WTC11 (cell line): ENCODE data around the gene CHKA. TPM values are rescaled to one million over a fixed set of nuclear protein-coding genes. Genes with fewer than 3 reads are reported as not detected.

Source experiments
- ATAC-seq: fragments of 200-7000 bp; cut with Tn5 transposase; 2 replicates; pipeline ENCODE4 v1.10.0; 2021; ENCODE audit warnings: mild to moderate bottlenecking, moderate library complexity
- CTCF ChIA-PET: fragments of 300-600 bp; sonication (Branson Sonifier 250); formaldehyde crosslinking; loops from one replicate; lab custom pipeline; 2021; ENCODE audit warnings: antibody characterized with exemption; lab: Charles Lee
- POLR2A ChIA-PET: fragments of 350-600 bp; sonication (Branson Sonifier 250); formaldehyde crosslinking; loops from one replicate; lab custom pipeline; 2021; ENCODE audit warnings: antibody characterized with exemption; lab: Charles Lee
- DNase-seq: peaks from one replicate; pipeline ENCODE4 v3.0.0; 2021; ENCODE audit warnings: low spot score
- H3K27ac Mint-ChIP-seq: 2 replicates; pipeline ENCODE4 v1.8.0; 2021; ENCODE audit warnings: mixed read lengths
- H3K27me3 Mint-ChIP-seq: 2 replicates; pipeline ENCODE4 v1.8.0; 2021; ENCODE audit warnings: low read depth, mild to moderate bottlenecking, moderate library complexity, mixed read lengths
- H3K36me3 Mint-ChIP-seq: 2 replicates; pipeline ENCODE4 v1.8.0; 2021; ENCODE audit warnings: mixed read lengths
- H3K4me1 Mint-ChIP-seq: 2 replicates; pipeline ENCODE4 v1.8.0; 2022; ENCODE audit warnings: mixed read lengths
- H3K4me3 Mint-ChIP-seq: 2 replicates; pipeline ENCODE4 v1.8.0; 2021; ENCODE audit warnings: mild to moderate bottlenecking, moderate library complexity, mixed read lengths
- H3K9me3 Mint-ChIP-seq: 2 replicates; pipeline ENCODE4 v1.8.0; 2021; ENCODE audit warnings: mixed read lengths
- CREB1 ChIP-seq: sonication (generic); formaldehyde crosslinking; IDR thresholded peaks from 2 replicates; pipeline ENCODE4 v1.8.0; 2023; ENCODE audit warnings: mild to moderate bottlenecking, missing genetic modification reagents
- CTCF ChIP-seq: fragments of 200-600 bp; IDR thresholded peaks from 2 replicates; pipeline ENCODE4 v1.8.0; 2022; ENCODE audit warnings: antibody characterized with exemption
- E2F5 ChIP-seq: sonication (generic); formaldehyde crosslinking; IDR thresholded peaks from 2 replicates; pipeline ENCODE4 v1.8.1; 2022; ENCODE audit warnings: mild to moderate bottlenecking, moderate library complexity, missing genetic modification reagents
- ETV6 ChIP-seq: sonication (generic); formaldehyde crosslinking; IDR thresholded peaks from 2 replicates; pipeline ENCODE4 v1.8.1; 2022; ENCODE audit warnings: mild to moderate bottlenecking, missing genetic modification reagents
- FOXJ3 ChIP-seq: sonication (generic); formaldehyde crosslinking; IDR thresholded peaks from 2 replicates; pipeline ENCODE4 v1.9.0; 2021; ENCODE audit warnings: missing genetic modification reagents, mild to moderate bottlenecking, borderline replicate concordance
- FOXK1 ChIP-seq: sonication (generic); formaldehyde crosslinking; IDR thresholded peaks from 2 replicates; pipeline ENCODE4 v1.8.0; 2022; ENCODE audit warnings: mild to moderate bottlenecking, moderate library complexity, missing genetic modification reagents
- FOXP1 ChIP-seq: sonication (generic); formaldehyde crosslinking; IDR thresholded peaks from 2 replicates; pipeline ENCODE4 v1.8.0; 2022; ENCODE audit warnings: missing genetic modification reagents, mild to moderate bottlenecking, moderate library complexity, borderline replicate concordance
- FOXP4 ChIP-seq: sonication (generic); formaldehyde crosslinking; IDR thresholded peaks from 2 replicates; pipeline ENCODE4 v1.8.0; 2022; ENCODE audit warnings: mild to moderate bottlenecking, missing genetic modification reagents
- GABPB1 ChIP-seq: sonication (generic); formaldehyde crosslinking; IDR thresholded peaks from 2 replicates; pipeline ENCODE4 v1.8.1; 2023; ENCODE audit warnings: mild to moderate bottlenecking, missing genetic modification reagents
- GTF2I ChIP-seq: fragments of 250-450 bp; sonication (Bioruptor Pico); conservative IDR thresholded peaks from 2 replicates; pipeline ENCODE4 v1.4.0; 2021; ENCODE audit warnings: mild to moderate bottlenecking
- OVOL2 ChIP-seq: fragments of 250-450 bp; sonication (Bioruptor Pico); IDR thresholded peaks from 2 replicates; pipeline ENCODE4 v1.9.0; 2021; ENCODE audit warnings: mild to moderate bottlenecking, borderline replicate concordance
- SMAD4 ChIP-seq: sonication (generic); formaldehyde crosslinking; IDR thresholded peaks from 2 replicates; pipeline ENCODE4 v1.8.0; 2022; ENCODE audit warnings: mild to moderate bottlenecking, missing genetic modification reagents
- STAT6 ChIP-seq: sonication (generic); formaldehyde crosslinking; conservative IDR thresholded peaks from 2 replicates; pipeline ENCODE4 v1.8.1; 2023; ENCODE audit warnings: mild to moderate bottlenecking, low read depth, missing genetic modification reagents, moderate library complexity
- TP53 ChIP-seq: sonication (generic); formaldehyde crosslinking; IDR thresholded peaks from 2 replicates; pipeline ENCODE4 v1.8.1; 2023; ENCODE audit warnings: mild to moderate bottlenecking, missing genetic modification reagents
- total RNA-seq: library from RNA; stranded (reverse); gene quantifications from 3 replicates; pipeline ENCODE4 v1.2.3, GENCODE V29; 2021
- TF ChIP-seq, protein P1 (sequence below): sonication (generic); formaldehyde crosslinking; IDR thresholded peaks from 2 replicates; pipeline ENCODE4 v1.8.0; 2022; ENCODE audit warnings: mild to moderate bottlenecking, missing genetic modification reagents
- TF ChIP-seq, protein P2 (sequence below): sonication (generic); formaldehyde crosslinking; IDR thresholded peaks from 2 replicates; pipeline ENCODE4 v1.8.1; 2023; ENCODE audit warnings: mild to moderate bottlenecking, moderate library complexity, missing genetic modification reagents

The CHKA gene
- total RNA-seq, 1 experiment from 2014 or later = 76.1 TPM

DNA sequence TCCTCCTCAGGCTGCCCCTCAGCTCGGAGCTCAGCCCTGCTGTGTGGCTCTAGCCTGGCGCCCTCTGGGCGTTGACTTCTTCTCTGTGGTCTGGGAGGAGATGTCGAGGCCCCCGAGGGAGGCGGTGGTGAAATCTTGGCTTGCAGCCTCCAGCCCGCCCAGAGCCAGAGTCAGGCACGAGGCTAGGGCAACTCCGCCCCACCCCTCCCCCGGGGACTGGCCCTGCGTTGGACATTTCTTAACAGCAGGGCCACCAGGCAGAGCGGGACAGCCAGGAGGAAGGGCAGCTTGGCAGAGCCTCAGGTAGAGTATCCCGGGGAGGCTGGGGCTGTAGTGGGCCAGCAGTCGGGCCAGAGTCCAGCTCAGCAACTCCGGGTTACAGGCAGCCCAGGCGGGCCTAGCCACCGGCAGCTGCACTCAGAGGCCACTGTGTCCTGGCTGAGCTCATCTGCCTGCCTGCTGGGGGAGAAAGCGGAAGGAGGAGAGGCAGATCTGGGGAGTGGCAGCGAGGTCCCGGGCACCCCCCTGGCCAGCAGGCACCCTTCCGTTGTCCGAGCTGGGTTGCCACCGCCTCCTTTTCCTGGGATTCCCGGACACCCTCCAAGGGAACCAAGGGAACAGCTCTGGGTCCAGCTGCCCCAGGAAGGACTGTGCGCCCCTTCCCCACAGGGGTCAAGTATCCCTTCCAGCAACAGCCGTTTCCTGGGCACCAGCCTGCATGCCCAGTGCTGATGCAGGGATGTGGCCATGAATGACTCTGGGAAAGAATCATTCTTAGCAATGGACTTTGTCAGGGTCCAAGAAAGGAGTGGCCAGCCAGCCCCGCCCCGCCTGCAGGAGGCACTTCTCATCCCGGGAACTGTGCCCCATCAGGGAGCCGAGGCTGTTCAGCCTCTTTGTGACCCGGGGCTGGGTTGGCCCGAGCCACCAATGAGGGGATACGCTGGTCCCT is 110.8 kb downstream of the CHKA start, which contains the start of gene ALDH3B1:
TSS of gene ALDH3B1 (plus strand) at position 238 of the 952 bp plus-strand sequence. CDS start 4,971 bp downstream, outside the sequence.
- TF ChIP-seq, protein P1, sequence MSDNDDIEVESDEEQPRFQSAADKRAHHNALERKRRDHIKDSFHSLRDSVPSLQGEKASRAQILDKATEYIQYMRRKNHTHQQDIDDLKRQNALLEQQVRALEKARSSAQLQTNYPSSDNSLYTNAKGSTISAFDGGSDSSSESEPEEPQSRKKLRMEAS (CRISPR knock-in tag) = peak; percentile 47; the same call in 1 of the 2 replicates
- TF ChIP-seq GABPB1 (CRISPR knock-in tag) (peak; percentile 51; the same call in 1 of the 2 replicates), ETV6 (CRISPR knock-in tag) (peak; percentile 22; the same call in 1 of the 2 replicates), TP53 (CRISPR knock-in tag) (no peak), CREB1 (CRISPR knock-in tag) (no peak), E2F5 (0 out of 2 replicates have a peak, but pooled peaks have one; percentile 15), FOXP4 (CRISPR knock-in tag) (no peak), CTCF (no peak)
- Mint-ChIP-seq H3K27me3 (no peaks in the 10 kb centered on the region), H3K27ac (peak within 1 kb of the TSS; percentile 60; the same call in 1 of the 2 replicates), H3K4me3 (no peak within 1 kb of the TSS), H3K36me3 (no peaks in the 10 kb centered on the region), H3K4me1 (peaks cover 19% of the 10 kb centered on the region), H3K9me3 (no peaks in the 10 kb centered on the region)
- ChIA-PET POLR2A (interaction anchor here (0.6 to 1.2 kb wide), 2 partner anchors 14 to 694 kb away, joined by 5 to 6 read pairs; no protein-coding TSS in a partner anchor), CTCF (interaction anchor here (0.7 to 2.7 kb wide), 12 partner anchors 9 to 199 kb away, joined by 3 to 12 read pairs (median 4); partner anchors contain the start of gene TCIRG1)
- ATAC-seq = peak; percentile 66
- DNase-seq = peak; percentile 53

- Mint-ChIP-seq H3K36me3 (no peaks in the 10 kb centered on the region), H3K27ac (no peak overlapping the region), H3K4me3 (no peak overlapping the region), H3K9me3 (no peaks in the 10 kb centered on the region), H3K27me3 (no peaks in the 10 kb centered on the region; the same call in 1 of the 2 replicates), H3K4me1 (peaks cover 26% of the 10 kb centered on the region)
- CTCF ChIA-PET = interaction anchor here (0.7 to 2.7 kb wide), 11 partner anchors 10 to 199 kb away, joined by 3 to 12 read pairs (median 4); partner anchors contain the start of gene TCIRG1
- TF ChIP-seq FOXP1 (CRISPR knock-in tag) (no peak), GTF2I (CRISPR knock-in tag) (no peak)
- TF ChIP-seq, all 79 proteins: peak for 0
- ATAC-seq (no peak), DNase-seq (no peak)
- POLR2A ChIA-PET = no interaction called here
These were observed 111.6 kb downstream of the CHKA start for GRCh38 chr11:68009391-68010089.

GRCh38 chr11:68008381-68009337 is 112.5 kb downstream of the CHKA start:
- H3K27ac Mint-ChIP-seq = no peak overlapping the region
- H3K4me3 Mint-ChIP-seq = no peak overlapping the region
- no peak for DNase-seq
- no peak for ATAC-seq
- H3K27me3 Mint-ChIP-seq = no peaks in the 10 kb centered on the region; the same call in 1 of the 2 replicates
- peaks cover 31% of the 10 kb centered on the region for H3K4me1 Mint-ChIP-seq
- CTCF ChIA-PET = interaction anchor here (1.2 to 2.7 kb wide), 5 partner anchors 13 to 41 kb away, joined by 3 to 12 read pairs (median 3); no protein-coding TSS in a partner anchor
- POLR2A ChIA-PET = no interaction called here
- H3K9me3 Mint-ChIP-seq = no peaks in the 10 kb centered on the region
- TF ChIP-seq FOXJ3 (no peak), FOXK1 (CRISPR knock-in tag) (no peak), SMAD4 (no peak), OVOL2 (CRISPR knock-in tag) (no peak), STAT6 (CRISPR knock-in tag) (no peak)
- TF ChIP-seq, protein P2, sequence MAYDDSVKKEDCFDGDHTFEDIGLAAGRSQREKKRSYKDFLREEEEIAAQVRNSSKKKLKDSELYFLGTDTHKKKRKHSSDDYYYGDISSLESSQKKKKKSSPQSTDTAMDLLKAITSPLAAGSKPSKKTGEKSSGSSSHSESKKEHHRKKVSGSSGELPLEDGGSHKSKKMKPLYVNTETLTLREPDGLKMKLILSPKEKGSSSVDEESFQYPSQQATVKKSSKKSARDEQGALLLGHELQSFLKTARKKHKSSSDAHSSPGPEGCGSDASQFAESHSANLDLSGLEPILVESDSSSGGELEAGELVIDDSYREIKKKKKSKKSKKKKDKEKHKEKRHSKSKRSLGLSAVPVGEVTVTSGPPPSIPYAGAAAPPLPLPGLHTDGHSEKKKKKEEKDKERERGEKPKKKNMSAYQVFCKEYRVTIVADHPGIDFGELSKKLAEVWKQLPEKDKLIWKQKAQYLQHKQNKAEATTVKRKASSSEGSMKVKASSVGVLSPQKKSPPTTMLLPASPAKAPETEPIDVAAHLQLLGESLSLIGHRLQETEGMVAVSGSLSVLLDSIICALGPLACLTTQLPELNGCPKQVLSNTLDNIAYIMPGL (CRISPR knock-in tag) = no peak
- no peaks in the 10 kb centered on the region for H3K36me3 Mint-ChIP-seq
